Measurements from ENCODE around the gene PTGR1. TPM values are rescaled to one million over a fixed set of nuclear protein-coding genes. Genes with fewer than 3 reads are reported as not detected.

Gene PTGR1
- total RNA-seq: 10 to 100 TPM; 20.3 to 30.9 TPM
- long read RNA-seq, donor 1, transcript PTGR1-201 (10 exons, 1,223 nt): major isoform, 5 of 8 reads
- long read RNA-seq, donor 1, partial matches to known transcripts: 0 of 8 reads
- long read RNA-seq, donor 1, other reads (novel, unspliced or antisense): 2 of 8 reads
- long read RNA-seq, donor 2, transcript PTGR1-201 (10 exons, 1,223 nt): major isoform, 28 of 58 reads
- long read RNA-seq, donor 2, transcript PTGR1-205 (10 exons, 1,407 nt): minor isoform, 19 of 58 reads
- long read RNA-seq, donor 2, partial matches to known transcripts: 1 of 58 reads
- long read RNA-seq, donor 2, other reads (novel, unspliced or antisense): 7 of 58 reads

DNA sequence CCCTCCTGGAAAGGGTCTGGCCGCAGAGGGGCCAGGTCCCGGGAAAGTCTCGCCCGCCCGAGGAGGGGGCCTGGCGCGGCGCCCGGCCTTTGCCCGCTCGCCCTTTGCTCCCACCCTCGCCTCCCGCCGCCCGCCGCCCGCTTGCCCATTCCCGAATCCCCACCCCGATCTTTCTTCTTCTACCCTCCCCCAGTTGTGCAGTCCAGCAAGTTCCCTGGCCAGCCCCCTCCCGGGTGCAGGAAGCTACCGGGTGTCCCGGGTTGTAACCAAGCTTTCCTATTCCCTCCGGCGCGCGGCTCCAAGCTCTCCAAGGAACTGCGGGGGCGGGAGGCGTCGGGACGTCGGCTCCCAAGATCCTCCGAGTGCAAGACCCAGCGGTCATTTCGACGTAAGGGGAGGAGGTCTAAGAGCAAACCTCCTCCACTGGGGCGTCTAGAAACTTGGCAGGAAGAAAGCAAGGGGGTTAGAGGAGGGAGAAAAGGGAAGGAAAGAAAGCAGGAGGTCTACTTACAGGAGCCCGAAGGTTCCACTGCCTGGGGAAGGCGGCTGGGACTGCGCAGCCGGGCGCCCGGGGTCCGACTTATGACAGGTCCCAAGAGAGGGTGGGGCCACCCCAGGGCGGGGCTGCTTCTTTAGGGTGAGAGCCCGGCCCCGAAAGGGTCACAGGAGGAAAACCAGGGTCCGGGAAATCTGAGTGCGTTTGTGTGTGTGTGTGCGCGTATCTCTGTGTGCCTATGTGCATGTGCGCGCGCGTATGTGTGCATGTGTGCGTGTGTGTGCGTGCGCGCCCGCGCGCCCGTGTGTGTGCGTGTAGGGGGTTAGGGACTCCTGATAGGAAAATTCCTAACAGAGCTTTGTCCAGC, at the start of gene PTGR1:
TSS of gene PTGR1 (minus strand) at position 556 of the 863 bp plus-strand sequence. CDS start 2,225 bp downstream, outside the sequence.
- intact Hi-C loops (cut with DNase I): no loop called here
- peak; percentile 96 for DNase-seq (ENCODE audit: low spot score)

DNA sequence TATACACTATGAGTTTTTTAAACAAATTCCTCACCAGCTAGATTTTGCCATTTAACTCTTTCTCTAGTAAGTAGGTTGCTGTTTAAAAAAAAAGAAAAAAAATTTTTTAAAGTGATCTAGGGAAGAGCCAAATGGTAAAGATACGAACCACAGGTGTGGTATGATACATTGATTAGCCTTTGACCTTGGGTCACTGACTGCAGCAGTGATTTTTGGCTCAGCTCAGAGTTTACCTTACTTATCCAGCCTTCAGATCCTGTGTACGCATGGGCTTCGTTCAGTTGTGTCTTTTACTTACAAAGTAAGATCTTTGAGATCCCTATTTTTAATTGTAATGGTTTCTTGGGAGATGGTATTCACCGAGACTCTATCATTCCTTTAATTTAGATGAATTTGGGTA, 49.6 kb upstream of the PTGR1 start:
- no peak for DNase-seq (ENCODE audit: low spot score)
- intact Hi-C loops (cut with DNase I): no loop called here

DNA sequence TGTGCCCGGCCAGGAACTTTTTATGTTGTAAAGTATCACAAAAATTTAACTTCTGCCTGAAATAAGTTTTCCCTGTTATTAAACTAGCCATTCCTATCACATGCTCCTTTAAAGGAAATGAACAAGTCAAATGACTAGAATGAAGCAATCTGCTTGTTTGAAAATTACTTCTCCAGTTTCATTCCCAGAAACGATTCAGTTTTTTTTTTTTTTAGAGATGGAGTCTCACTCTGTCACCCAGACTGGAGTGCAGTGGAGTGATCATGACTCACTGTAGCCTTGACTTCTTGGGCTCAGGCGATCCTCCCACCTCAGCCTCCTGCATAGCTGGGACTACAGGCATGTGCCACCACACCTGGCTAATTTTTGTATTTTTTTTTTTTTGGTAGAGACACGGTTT, 48.6 kb upstream of the PTGR1 start:
- DNase-seq (ENCODE audit: low spot score): no peak
- intact Hi-C loops (cut with DNase I): no loop called here

DNA sequence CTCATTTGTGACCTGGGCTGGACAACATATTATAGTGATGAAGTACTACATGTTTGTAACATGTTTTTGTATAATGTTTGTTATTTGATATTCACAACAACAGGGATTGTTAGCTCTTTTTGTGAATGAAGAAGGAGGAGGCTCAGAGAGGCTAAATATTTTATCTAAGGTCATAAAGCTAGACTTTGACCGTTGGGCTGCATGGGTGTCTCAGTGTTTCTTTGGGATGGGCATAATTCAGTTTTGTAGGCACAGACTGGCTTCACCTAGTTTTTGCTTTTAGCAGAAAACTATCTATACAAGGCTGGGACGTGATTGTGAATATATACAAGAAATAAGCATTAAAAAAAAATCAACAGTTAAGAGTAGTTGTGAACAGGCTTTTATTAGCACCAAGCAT, 47.0 kb upstream of the PTGR1 start:
- no peak for DNase-seq (ENCODE audit: low spot score)
- intact Hi-C loops (cut with DNase I): no loop called here

DNA sequence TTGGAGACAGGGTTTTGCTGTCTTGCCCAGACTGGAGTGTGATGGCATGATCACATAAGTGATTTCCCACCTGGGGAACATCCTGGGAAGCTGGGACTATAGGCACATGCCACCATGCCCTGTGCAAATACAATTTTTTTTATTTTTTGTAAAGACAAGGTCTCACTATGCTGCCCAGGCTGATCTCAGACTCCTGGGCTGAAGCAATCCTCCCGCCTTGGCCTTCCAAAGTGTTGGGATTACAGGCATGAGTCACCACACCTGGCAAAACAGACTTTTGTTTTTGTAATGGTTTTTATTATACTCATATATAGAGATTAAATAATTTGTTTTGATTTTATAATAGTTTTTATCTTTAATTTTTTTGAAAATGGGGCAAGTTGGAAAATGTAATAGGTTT, 46.4 kb upstream of the PTGR1 start:
- no peak for DNase-seq (ENCODE audit: low spot score)
- intact Hi-C loops (cut with DNase I): no loop called here

DNA sequence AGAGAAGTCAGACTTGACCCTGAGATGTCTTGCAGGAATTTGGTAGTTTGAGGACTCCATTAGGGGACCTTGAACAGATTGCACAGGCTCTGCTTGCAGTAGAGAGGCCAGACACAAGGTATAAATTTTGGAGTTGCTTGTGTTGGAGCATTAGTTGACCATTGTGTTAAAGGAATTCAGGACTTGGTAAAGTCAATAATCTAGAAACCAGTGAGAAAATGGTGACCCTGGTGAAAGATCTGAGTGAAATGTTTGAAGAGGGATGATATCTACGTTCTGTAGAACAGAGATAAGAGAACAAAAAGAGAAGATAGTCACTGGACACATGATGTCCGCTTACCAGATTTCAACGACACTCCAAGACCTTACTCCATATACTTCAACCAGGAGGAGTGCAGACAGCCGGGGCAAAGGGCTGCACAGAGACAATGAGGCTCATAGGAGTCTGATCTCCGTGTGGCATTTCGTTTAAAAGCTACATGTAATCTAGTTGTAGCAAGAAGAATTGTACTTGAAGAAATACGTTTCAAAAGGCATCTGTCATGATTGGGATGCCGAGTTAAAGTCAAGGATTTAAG, 44.8 kb upstream of the PTGR1 start:
- intact Hi-C loops (cut with DNase I): no loop called here
- no peak for DNase-seq (ENCODE audit: low spot score)

DNA sequence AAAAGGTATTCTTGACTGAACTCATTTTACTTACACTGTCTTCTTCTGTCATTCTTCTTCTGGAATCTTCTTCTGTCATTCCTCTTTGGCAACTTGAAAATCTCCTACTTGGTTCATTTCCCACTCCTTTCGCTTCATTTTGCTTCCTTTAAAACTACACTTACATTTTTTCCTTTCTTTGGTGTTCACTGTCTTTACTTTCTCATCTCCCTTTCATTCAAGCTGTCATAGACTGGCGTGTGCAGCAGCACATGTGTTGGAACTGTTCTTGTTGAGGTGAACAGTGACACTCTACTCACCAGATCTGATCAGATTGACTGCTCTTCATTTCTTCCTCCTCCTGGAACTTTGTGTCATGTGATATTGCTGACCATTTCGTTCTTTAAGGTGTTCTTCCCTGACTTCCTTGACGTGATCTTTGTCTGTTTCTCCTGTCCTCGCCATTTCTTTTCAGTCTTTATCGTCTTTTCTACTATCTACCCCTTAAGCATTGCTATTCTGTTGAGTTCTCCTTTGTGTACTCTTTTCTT, 38.0 kb upstream of the PTGR1 start:
- intact Hi-C loops (cut with DNase I): no loop called here
- no peak for DNase-seq (ENCODE audit: low spot score)

DNA sequence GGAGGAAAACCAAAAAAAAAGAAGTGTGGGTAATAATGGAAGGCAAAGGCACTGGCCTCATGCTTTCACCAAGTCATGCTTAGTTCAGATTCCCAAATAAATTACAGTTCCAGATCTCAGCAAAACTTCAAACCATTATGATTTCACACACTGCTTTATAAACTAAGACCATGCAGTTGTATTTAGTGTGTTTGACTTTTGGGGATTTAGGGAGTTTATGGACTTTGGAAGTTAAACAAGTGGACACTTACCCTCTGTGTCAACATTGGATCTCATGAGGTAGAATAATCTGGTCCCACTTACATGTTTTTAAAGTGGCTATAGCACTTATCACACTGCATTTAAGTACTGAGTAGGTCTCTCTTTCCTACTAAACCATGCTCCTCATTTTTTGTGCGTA, 35.4 kb upstream of the PTGR1 start:
- intact Hi-C loops (cut with DNase I): no loop called here
- no peak for DNase-seq (ENCODE audit: low spot score)

DNA sequence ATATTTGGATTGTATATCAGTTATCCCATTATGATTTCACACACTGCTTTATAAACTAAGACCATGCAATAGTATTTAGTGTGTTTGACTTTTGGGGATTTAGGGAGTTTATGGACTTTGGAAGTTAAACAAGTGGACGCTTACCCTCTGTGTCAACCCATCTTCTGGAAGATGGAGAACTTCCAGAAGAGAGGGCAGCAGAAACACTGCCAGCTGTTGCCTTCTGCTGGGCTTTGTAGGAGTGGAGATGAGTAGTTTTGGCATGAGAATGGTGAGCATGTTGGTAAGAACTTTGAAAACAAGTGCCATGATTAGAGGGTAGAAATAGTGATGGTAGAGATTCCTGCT, 33.9 kb upstream of the PTGR1 start:
- intact Hi-C loops (cut with DNase I): no loop called here
- no peak for DNase-seq (ENCODE audit: low spot score)

DNA sequence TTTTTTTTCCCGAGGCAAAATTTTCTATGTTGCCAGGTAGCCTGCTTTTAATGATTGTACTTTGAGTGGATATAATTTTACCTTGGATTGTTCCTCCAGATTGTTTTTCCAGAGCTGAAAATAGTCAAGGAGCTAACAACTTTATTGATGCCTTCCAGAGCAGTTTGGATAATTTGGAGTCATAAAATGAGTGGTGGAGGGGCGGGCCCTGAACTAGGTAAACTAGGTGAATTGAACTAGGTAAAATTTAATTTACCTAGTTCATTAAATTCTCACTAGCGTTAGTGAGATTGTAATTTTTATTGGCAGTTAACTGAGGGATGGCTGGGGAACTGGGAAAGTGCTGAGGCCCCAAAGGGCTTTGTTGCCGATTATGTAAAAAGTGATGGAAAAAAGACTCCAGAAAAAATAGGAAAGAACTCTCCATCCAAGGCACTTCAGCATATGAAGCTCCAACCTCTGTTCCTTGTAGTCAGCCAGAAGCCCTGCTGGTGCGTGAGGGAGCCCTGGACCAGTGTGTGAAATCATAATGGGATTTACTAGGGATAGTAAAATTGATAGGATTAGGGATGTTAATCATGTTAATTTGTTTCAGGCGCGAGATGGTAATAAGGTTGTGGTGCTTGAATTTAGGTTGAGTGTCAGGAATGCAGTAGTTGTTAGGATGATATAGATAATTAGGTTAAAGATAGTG, 33.4 kb upstream of the PTGR1 start:
- DNase-seq (ENCODE audit: low spot score): no peak
- intact Hi-C loops (cut with DNase I): no loop called here

DNA sequence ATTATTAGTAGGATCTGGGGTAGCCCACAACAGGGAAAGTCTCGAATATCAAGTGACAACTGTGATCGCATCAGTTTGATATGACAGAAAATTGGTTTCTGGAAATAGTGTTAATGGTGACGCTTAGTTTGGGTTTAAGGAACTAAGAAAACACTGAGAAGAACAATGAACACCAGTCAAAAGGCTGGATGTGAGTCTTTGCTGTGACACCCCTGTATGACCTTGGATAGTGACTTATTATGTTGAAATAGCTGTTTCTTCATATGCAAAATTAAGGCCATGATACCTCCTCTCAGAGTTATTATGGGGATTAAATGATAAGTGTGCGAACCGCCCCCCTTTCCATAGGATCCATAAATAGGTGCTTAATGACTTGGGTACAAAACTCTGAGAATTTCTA, 32.6 kb upstream of the PTGR1 start:
- intact Hi-C loops (cut with DNase I): no loop called here
- DNase-seq (ENCODE audit: low spot score): no peak

DNA sequence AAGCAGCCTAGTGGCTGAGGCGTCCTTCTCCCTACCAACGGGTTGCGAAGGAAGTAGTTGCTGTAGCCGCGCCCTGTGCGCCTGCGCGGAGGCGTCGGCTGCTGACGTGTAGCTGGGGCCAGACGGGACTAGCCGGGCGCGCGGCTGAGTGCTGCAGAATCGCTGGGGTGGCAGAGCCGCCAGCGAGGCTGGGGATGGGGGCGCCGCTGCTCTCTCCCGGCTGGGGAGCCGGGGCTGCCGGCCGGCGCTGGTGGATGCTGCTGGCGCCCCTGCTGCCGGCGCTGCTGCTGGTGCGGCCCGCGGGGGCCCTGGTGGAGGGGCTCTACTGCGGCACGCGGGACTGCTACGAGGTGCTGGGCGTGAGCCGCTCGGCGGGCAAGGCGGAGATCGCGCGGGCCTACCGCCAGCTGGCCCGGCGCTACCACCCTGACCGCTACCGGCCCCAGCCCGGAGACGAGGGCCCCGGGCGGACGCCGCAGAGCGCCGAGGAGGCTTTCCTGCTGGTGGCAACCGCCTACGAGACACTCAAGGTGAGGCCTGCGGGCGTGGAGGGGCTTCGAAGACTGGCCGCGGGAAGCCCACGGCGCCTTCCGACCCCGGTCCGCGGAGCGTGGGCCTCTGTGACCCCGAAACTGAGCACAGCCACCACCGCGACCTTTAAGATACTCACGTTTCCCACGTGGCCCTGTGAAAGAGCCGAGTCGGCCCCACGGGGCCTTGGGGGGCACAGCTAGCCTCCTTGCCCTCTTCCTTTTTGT, 31.9 kb upstream of the PTGR1 start, which contains the start of gene DNAJC25:
TSS of gene DNAJC25 (plus strand) at position 121 of the 758 bp plus-strand sequence. CDS start at position 195, 74 bp downstream.
- DNase-seq (ENCODE audit: low spot score): peak; percentile 99
- intact Hi-C loops (cut with DNase I): no loop called here

DNA sequence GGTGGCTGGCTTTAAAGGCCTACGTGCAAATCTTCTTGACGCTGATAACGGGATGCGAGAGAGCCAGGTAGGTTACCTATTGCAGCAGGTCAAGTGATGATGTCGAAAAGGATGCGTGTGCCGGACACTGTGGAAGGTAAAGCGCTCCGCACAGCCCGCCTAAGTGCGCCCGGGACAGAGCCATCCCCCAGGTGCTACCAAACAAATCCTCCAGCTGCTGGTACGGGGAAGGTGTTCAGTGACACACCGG, 31.4 kb upstream of the PTGR1 start:
- DNase-seq (ENCODE audit: low spot score): no peak
- intact Hi-C loops (cut with DNase I): no loop called here

DNA sequence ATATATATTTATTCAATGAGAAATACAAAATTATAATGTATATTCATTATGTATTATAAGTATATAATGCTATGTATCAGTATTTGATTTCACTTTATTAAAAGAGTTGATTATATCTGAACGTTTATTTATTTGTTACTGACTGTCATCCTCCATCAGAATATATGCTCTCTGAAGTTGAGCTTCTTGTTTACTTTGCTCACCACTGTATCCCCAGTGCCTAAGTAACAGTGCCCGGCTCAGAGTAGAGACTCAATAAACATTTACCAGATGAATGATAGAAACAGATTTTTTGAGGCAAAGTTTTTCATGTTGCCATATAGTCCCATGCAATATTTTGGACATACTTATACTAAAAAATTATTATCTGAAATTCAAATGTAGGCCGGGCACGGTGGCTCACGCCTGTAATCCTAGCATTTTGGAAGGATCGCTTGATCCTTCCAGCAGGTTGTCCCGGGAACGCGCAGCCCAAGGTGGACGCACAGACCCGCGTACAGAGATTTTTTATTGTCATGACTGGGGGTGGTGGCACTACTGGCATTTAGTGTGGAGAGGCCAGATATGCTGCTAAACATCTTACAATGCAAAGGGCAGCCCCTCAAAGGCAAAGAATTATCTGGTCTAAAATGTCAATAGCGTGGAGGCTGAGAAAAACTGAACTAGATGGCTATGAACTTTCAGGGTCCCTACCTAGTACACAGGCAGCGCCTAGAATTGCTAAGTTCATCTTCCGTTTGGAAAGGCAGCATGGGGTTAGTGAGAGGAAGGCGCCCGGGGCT, 30.9 kb upstream of the PTGR1 start:
- intact Hi-C loops (cut with DNase I): no loop called here
- DNase-seq (ENCODE audit: low spot score): no peak

DNA sequence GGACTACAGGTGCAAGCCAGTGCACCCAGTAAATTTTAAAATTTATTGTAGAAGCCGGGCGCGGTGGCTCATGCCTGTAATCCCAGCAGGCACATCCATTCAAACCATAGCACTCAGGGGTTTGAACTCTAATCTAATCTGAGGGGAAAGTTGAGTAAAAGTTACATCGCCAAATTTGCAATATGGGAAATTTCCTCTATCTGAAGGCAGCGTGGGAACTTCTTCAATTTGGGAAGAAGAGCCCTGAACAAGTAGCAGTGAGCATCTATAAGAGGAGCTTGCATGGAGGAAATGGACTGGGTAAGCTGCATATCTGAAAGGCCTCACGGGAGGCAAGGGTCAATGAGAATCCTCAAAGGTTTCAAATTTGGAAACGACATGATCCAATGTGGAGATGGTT, 29.0 kb upstream of the PTGR1 start:
- DNase-seq (ENCODE audit: low spot score): no peak
- intact Hi-C loops (cut with DNase I): no loop called here

DNA sequence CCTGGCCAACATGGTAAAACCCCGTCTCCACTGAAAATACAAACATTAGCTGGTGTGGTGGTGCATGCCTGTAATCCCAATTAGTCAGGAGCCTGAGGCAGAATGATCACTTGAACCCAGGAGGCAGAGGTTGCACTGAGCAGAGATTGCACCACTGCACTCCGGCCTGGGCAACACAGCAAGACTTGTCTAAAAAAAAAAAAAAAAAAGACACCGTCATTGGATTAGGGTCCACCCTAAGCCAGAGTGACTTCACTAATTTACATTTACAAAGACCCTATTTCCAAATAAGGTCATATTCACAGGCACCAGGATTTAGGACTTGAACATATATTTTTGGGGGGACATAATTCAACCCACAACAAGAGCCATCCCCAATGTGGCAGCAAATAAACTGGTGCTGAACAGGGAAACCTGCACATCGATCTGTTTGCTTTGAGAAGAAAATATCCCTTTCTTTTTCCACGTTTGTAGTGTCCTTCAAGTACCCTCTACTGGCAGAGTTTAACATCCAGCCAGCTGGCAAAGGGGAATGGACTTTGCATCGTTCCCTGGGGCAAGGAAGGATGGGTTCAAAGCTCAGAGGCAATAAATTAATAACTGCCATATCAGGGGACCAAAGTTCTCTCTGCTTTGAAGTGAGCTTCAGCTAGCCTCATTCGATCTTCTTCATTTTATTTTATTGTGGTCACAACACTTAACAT, 28.0 kb upstream of the PTGR1 start:
- DNase-seq (ENCODE audit: low spot score): no peak
- intact Hi-C loops (cut with DNase I): no loop called here

DNA sequence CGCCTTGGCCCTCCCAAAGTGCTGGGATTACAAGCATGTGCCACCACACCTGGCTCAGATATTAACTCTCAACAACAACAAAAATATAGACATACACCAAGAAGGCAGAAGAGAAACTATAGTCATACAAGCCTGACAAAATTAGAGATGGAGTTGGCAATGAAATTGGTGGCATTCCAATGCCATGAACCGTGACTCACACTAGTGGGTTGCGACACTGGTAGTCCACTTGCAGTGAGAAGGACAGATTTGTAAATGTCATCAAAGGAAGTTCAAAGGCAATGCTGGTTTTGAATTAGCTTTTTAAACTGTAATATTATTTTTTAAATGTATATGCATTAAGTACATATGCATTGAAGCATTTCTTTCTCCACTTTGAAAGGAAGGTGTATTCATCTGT, 23.2 kb upstream of the PTGR1 start:
- DNase-seq (ENCODE audit: low spot score): peak; percentile 82
- intact Hi-C loops (cut with DNase I): no loop called here
